Measurements from ENCODE around the gene TNS3. TPM values are rescaled to one million over a fixed set of nuclear protein-coding genes. Genes with fewer than 3 reads are reported as not detected.

TNS3 gene
- polyA plus RNA-seq, 1 of the 3 experiments (the other 2 are of a cell fraction), result 72.3 TPM

GRCh38 chr7:47561715-47562446 is 20.0 kb downstream of the TNS3 start:
- Histone ChIP-seq H3K9me3 (no peaks in the 10 kb centered on the region), H3K4me3 (ENCODE audit: low read depth in 2 of 2, low read length in 1 of 2) (no peak overlapping the region), H3K9ac (no peak overlapping the region), H3F3A (replicated peaks; ENCODE audit: insufficient read depth) (peaks cover 6% of the 10 kb centered on the region), H2AFZ (ENCODE audit: low read depth) (no peak overlapping the region), H3K27ac (ENCODE audit: low read depth in 2 of 2, low read length in 1 of 2) (no peak overlapping the region), H3K27me3 (ENCODE audit: insufficient read depth) (no peaks in the 10 kb centered on the region), H4K20me1 (ENCODE audit: insufficient read depth) (peaks cover 13% of the 10 kb centered on the region; the same call in 1 of the 2 replicates), H3K79me2 (ENCODE audit: insufficient read depth) (peaks cover 83% of the 10 kb centered on the region), H3K36me3 (replicated peaks in 1 of 2; ENCODE audit: control insufficient read depth in 1 of 2, insufficient read depth in 2 of 2, low read length in 1 of 2) (peaks cover 0 to 6% of the 10 kb centered on the region in 2 experiments), H3K9me2 (no peaks in the 10 kb centered on the region), H3K4me2 (no peak overlapping the region), H3K4me1 (ENCODE audit: control insufficient read depth in 1 of 2, insufficient read depth in 2 of 2, low read depth in 1 of 2, low read length in 1 of 2) (peaks cover under 1 to 13% of the 10 kb centered on the region in 2 experiments; a peak in 1 of 4 replicates)
- DNase-seq, result no peak
- TF ChIP-seq IRF3 (IDR thresholded peaks at IDR 0.05; ENCODE audit: low read depth, low read length), result no peak
- TF ChIP-seq RAD21 (IDR thresholded peaks at IDR 0.05; ENCODE audit: low read length), result no peak
- TF ChIP-seq JUND (IDR thresholded peaks at IDR 0.05), result no peak
- TF ChIP-seq ELF1 (IDR thresholded peaks at IDR 0.05), result no peak
- no peak for TF ChIP-seq RXRA (IDR thresholded peaks at IDR 0.05; ENCODE audit: borderline replicate concordance, low read depth)
- 74% methylated on average over 3 of the region's 3 CpGs for WGBS (ENCODE audit: low lambda C conversion rate)
- CTCF ChIA-PET, result interaction anchor here (1.2 to 1.9 kb wide), 2 partner anchors 9 to 296 kb away, joined by 5 read pairs; no protein-coding TSS in a partner anchor
- POLR2A ChIA-PET, result no interaction called here

DNA sequence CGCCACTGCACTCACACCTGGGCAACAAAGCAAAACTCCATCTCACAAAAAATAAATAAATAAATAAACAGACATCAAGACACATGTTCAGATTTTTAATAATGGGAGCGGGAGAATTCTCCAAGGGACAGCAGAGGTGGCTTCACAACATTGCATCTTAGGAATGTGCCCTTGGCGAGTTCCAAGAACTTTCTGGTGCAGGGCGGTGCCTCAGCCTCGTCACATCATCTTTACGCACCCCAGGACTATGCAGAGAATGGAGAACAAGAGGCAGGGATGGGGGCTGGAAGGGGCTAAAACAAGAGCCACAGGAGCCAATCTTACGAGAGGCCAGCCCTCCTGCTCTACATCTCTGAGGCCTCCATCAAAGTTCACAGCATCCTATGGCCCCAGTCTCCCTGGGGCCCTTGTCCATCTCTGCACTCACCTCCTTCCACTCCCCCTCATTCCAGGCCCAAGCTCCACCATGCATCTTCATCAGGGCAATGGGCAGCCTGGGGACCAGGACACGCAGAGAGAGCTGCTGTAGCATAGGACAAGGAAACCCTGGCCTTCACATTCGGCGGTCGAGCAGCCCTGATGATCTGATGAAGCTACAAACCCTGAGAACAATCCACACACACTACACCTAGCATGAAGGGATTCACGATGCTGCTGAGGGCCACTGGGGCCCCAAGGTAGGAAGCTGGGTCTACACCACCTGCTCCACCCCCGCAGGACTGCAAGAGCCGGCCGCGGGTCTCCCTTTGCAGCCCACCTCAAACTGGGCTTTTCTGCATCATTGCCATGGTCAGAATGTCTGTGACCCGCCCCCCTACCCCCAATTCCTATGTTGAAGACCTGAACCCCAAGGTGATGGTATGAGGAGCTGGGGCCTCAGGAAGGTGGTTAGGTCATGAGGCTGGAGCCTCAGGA is 22.3 kb downstream of the TNS3 start:
- peaks cover 3 to 20% of the 10 kb centered on the region in 2 experiments; a peak in 2 of 4 replicates for H3K4me1 ChIP-seq (ENCODE audit: control insufficient read depth in 1 of 2, insufficient read depth in 2 of 2, low read depth in 1 of 2, low read length in 1 of 2)
- H3K9ac ChIP-seq, result no peak overlapping the region
- peaks cover 0 to 20% of the 10 kb centered on the region in 2 experiments for H3K36me3 ChIP-seq (replicated peaks in 1 of 2; ENCODE audit: control insufficient read depth in 1 of 2, insufficient read depth in 2 of 2, low read length in 1 of 2)
- no peak for DNase-seq
- 96% methylated on average over 17 of the region's 17 CpGs for WGBS (ENCODE audit: low lambda C conversion rate)
- peaks cover 76% of the 10 kb centered on the region for H3K79me2 ChIP-seq (ENCODE audit: insufficient read depth)
- H3F3A ChIP-seq (replicated peaks; ENCODE audit: insufficient read depth), result peaks cover 6% of the 10 kb centered on the region
- ChIA-PET POLR2A (no interaction called here), CTCF (no interaction called here)
- peaks cover 13% of the 10 kb centered on the region; the same call in 1 of the 2 replicates for H4K20me1 ChIP-seq (ENCODE audit: insufficient read depth)
- no peak overlapping the region for H3K4me3 ChIP-seq (ENCODE audit: low read depth in 2 of 2, low read length in 1 of 2)
- no peak overlapping the region for H3K4me2 ChIP-seq
- no peaks in the 10 kb centered on the region for H3K9me3 ChIP-seq
- no peaks in the 10 kb centered on the region for H3K9me2 ChIP-seq
- TF ChIP-seq MAX (IDR thresholded peaks at IDR 0.05; ENCODE audit: low read depth) (no peak), SIN3A (IDR thresholded peaks at IDR 0.05; ENCODE audit: borderline replicate concordance, low read depth, low read length) (no peak), SMC3 (IDR thresholded peaks at IDR 0.05; ENCODE audit: low read depth, low read length) (no peak), POLR2AphosphoS5 (IDR thresholded peaks at IDR 0.05; ENCODE audit: low read depth, low read length) (no peak), ELF1 (IDR thresholded peaks at IDR 0.05) (no peak), RFX5 (IDR thresholded peaks at IDR 0.05; ENCODE audit: low read length) (no peak), RAD21 (IDR thresholded peaks at IDR 0.05; ENCODE audit: low read length) (no peak), FOSL2 (IDR thresholded peaks at IDR 0.05; ENCODE audit: borderline replicate concordance, low read depth) (no peak), NFIC (IDR thresholded peaks at IDR 0.05; ENCODE audit: borderline replicate concordance) (no peak), IRF3 (IDR thresholded peaks at IDR 0.05; ENCODE audit: low read depth, low read length) (no peak), CHD2 (IDR thresholded peaks at IDR 0.05; ENCODE audit: low read length, partially characterized antibody) (no peak), USF2 (IDR thresholded peaks at IDR 0.05; ENCODE audit: borderline replicate concordance, low read depth, low read length) (no peak), MEF2A (IDR thresholded peaks at IDR 0.05; ENCODE audit: borderline replicate concordance, low read depth) (no peak)
- TF ChIP-seq, protein P1, sequence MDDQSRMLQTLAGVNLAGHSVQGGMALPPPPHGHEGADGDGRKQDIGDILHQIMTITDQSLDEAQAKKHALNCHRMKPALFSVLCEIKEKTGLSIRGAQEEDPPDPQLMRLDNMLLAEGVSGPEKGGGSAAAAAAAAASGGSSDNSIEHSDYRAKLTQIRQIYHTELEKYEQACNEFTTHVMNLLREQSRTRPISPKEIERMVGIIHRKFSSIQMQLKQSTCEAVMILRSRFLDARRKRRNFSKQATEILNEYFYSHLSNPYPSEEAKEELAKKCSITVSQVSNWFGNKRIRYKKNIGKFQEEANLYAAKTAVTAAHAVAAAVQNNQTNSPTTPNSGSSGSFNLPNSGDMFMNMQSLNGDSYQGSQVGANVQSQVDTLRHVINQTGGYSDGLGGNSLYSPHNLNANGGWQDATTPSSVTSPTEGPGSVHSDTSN (IDR thresholded peaks at IDR 0.05), result no peak
- TF ChIP-seq, protein P2, sequence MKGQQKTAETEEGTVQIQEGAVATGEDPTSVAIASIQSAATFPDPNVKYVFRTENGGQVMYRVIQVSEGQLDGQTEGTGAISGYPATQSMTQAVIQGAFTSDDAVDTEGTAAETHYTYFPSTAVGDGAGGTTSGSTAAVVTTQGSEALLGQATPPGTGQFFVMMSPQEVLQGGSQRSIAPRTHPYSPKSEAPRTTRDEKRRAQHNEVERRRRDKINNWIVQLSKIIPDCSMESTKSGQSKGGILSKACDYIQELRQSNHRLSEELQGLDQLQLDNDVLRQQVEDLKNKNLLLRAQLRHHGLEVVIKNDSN (IDR thresholded peaks at IDR 0.05; ENCODE audit: borderline replicate concordance, low read depth), result no peak
- H3K27ac ChIP-seq (ENCODE audit: low read depth in 2 of 2, low read length in 1 of 2), result no peak overlapping the region
- no peak overlapping the region for H2AFZ ChIP-seq (ENCODE audit: low read depth)
- H3K27me3 ChIP-seq (ENCODE audit: insufficient read depth), result no peaks in the 10 kb centered on the region

Data from SK-N-SH (cell line).